DMS53 treated with DMSO at 0.1 percent for 48 hours (cell line): ENCODE data around the gene C4orf54.

Experiments
- DNase-seq: peaks from one replicate; lab custom pipeline; 2025; ENCODE audit not compliant: unreplicated experiment; lab: John Stamatoyannopoulos, UW

C4orf54 gene

GRCh38 chr4:99657798-99658197, at the start of gene C4orf54:
C4orf54 (minus strand) TSS chr4:99657828; CDS start chr4:99654648, 3,180 bp downstream.
- DNase-seq, result no peak

GRCh38 chr4:99705891-99706290, 48.3 kb upstream of the C4orf54 start:
- no peak for DNase-seq

GRCh38 chr4:99696801-99697200, 39.2 kb upstream of the C4orf54 start:
- DNase-seq, result no peak

- no peak for DNase-seq
Measured at GRCh38 chr4:99693140-99693539, 35.5 kb upstream of the C4orf54 start.

GRCh38 chr4:99690990-99691389, 33.4 kb upstream of the C4orf54 start:
- no peak for DNase-seq

- DNase-seq, result no peak
Measured at GRCh38 chr4:99690472-99690871, 32.8 kb upstream of the C4orf54 start.

GRCh38 chr4:99687120-99687519, 29.5 kb upstream of the C4orf54 start:
- no peak for DNase-seq

- no peak for DNase-seq
Measured at GRCh38 chr4:99685234-99685633, 27.6 kb upstream of the C4orf54 start.

GRCh38 chr4:99683895-99684294, 26.3 kb upstream of the C4orf54 start:
- no peak for DNase-seq

- DNase-seq, result no peak
Measured at GRCh38 chr4:99679976-99680375, 22.3 kb upstream of the C4orf54 start.

GRCh38 chr4:99679204-99679603, 21.6 kb upstream of the C4orf54 start:
- DNase-seq, result no peak

- DNase-seq, result no peak
Measured at GRCh38 chr4:99677161-99677560, 19.5 kb upstream of the C4orf54 start.

GRCh38 chr4:99670409-99671073, 12.9 kb upstream of the C4orf54 start:
- no peak for DNase-seq

- DNase-seq, result no peak
Measured at GRCh38 chr4:99669084-99669483, 11.5 kb upstream of the C4orf54 start.

GRCh38 chr4:99668472-99668871, 10.8 kb upstream of the C4orf54 start:
- DNase-seq, result no peak

GRCh38 chr4:99665983-99666382, 8.4 kb upstream of the C4orf54 start:
- no peak for DNase-seq

- no peak for DNase-seq
Measured at GRCh38 chr4:99664716-99665115, 7.1 kb upstream of the C4orf54 start.

GRCh38 chr4:99661907-99662306, 4.3 kb upstream of the C4orf54 start:
- no peak for DNase-seq

GRCh38 chr4:99658666-99659065, 1.0 kb upstream of the C4orf54 start:
- no peak for DNase-seq

GRCh38 chr4:99655308-99656081, 2.1 kb downstream of the C4orf54 start:
- DNase-seq, result no peak

- no peak for DNase-seq
Measured at GRCh38 chr4:99654361-99654761, 3.3 kb downstream of the C4orf54 start.

- no peak for DNase-seq
Measured at GRCh38 chr4:99653916-99654315, 3.7 kb downstream of the C4orf54 start.
